Activated CD8-positive, alpha-beta memory T cell treated with anti-CD3 and anti-CD28 coated beads, Interleukin-2, amount 50 U/mL, for 1 hour (primary cell): Measurements from ENCODE around the gene TIPIN.
"Not testable (repeated sequence)": the region's sequence is repeated elsewhere in the genome, so short reads cannot be mapped to it uniquely, and the experiment has no call there.

Source experiments
- DNase-seq: peaks from one replicate; pipeline ENCODE4 v3.0.0-alpha.2; 2020; ENCODE audit errors: extremely low read depth

TIPIN gene

GRCh38 chr15:66356359-66357236 is at the start of gene TIPIN:
TIPIN (minus strand) TSS chr15:66356685; CDS start chr15:66352947, 3,738 bp downstream.
- DNase-seq: peak; percentile 89

GRCh38 chr15:66405615-66406014 is 49.1 kb upstream of the TIPIN start:
- DNase-seq: no peak

GRCh38 chr15:66405007-66405406 is 48.5 kb upstream of the TIPIN start:
- no peak for DNase-seq

GRCh38 chr15:66404532-66404931 is 48.0 kb upstream of the TIPIN start:
- no peak for DNase-seq

- no peak for DNase-seq
Measured at GRCh38 chr15:66404122-66404521, 47.6 kb upstream of the TIPIN start.

GRCh38 chr15:66403323-66403722 is 46.8 kb upstream of the TIPIN start:
- DNase-seq: no peak

GRCh38 chr15:66402761-66403284 is 46.3 kb upstream of the TIPIN start:
- no peak for DNase-seq

GRCh38 chr15:66401130-66402021 is 44.9 kb upstream of the TIPIN start:
- DNase-seq: no peak

- DNase-seq: no peak
Measured at GRCh38 chr15:66400351-66400774, 43.9 kb upstream of the TIPIN start.

- DNase-seq: no peak
Measured at GRCh38 chr15:66399276-66399675, 42.8 kb upstream of the TIPIN start.

GRCh38 chr15:66394915-66395314 is 38.4 kb upstream of the TIPIN start:
- no peak for DNase-seq

GRCh38 chr15:66394472-66394871 is 38.0 kb upstream of the TIPIN start:
- no peak for DNase-seq

GRCh38 chr15:66393037-66393436 is 36.6 kb upstream of the TIPIN start:
- not testable (repeated sequence) for DNase-seq

- DNase-seq: no peak
Measured at GRCh38 chr15:66390678-66391077, 34.2 kb upstream of the TIPIN start.

GRCh38 chr15:66389859-66390381 is 33.4 kb upstream of the TIPIN start:
- no peak for DNase-seq

- DNase-seq: no peak
Measured at GRCh38 chr15:66389098-66389858, 32.8 kb upstream of the TIPIN start.

- DNase-seq: no peak
Measured at GRCh38 chr15:66388576-66388975, 32.1 kb upstream of the TIPIN start.

GRCh38 chr15:66388043-66388363 is 31.5 kb upstream of the TIPIN start:
- DNase-seq: no peak

GRCh38 chr15:66387163-66388042 is 30.9 kb upstream of the TIPIN start:
- peak; percentile 44 for DNase-seq
